GM18909 (cell line): ENCODE data around the gene DPH7.
"Not testable (repeated sequence)": the region's sequence is repeated elsewhere in the genome, so short reads cannot be mapped to it uniquely, and the experiment has no call there.

ENCODE experiments used
- ATAC-seq: cut with Tn5 transposase; IDR thresholded peaks from one replicate; pipeline ENCODE4 v1.9.1; 2021; ENCODE audit warnings: mild to moderate bottlenecking; ENCODE audit not compliant: unreplicated experiment, poor library complexity

DPH7 gene

GRCh38 chr9:137606734-137607138, 28.0 kb upstream of the DPH7 start:
- no peak for ATAC-seq

- ATAC-seq, result no peak
Observed at GRCh38 chr9:137606005-137606621, 27.4 kb upstream of the DPH7 start.

- peak; percentile 71 for ATAC-seq
Observed at GRCh38 chr9:137605121-137606004, 26.6 kb upstream of the DPH7 start, which contains the start of gene ARRDC1. Gene ARRDC1 (plus strand): TSS chr9:137605686. CDS start chr9:137605718, 32 bp downstream.

- no peak for ATAC-seq
Observed at GRCh38 chr9:137604345-137605086, 25.8 kb upstream of the DPH7 start.

GRCh38 chr9:137603879-137604278, 25.2 kb upstream of the DPH7 start:
- ATAC-seq, result no peak

- ATAC-seq, result no peak
Observed at GRCh38 chr9:137602661-137603060, 23.9 kb upstream of the DPH7 start.

GRCh38 chr9:137598943-137599342, 20.2 kb upstream of the DPH7 start:
- no peak for ATAC-seq

- ATAC-seq, result not testable (repeated sequence)
Observed at GRCh38 chr9:137596577-137596976, 17.9 kb upstream of the DPH7 start.

GRCh38 chr9:137593176-137593575, 14.5 kb upstream of the DPH7 start:
- no peak for ATAC-seq

GRCh38 chr9:137592767-137593166, 14.0 kb upstream of the DPH7 start:
- no peak for ATAC-seq

GRCh38 chr9:137590469-137591383, 12.0 kb upstream of the DPH7 start, which contains the start of gene ZMYND19:
Gene ZMYND19 (minus strand): TSS chr9:137590512. CDS start chr9:137590263, 249 bp downstream.
- peak; percentile 83 for ATAC-seq

- ATAC-seq, result no peak
Observed at GRCh38 chr9:137590123-137590468, 11.4 kb upstream of the DPH7 start.

- peak; percentile 10 for ATAC-seq
Observed at GRCh38 chr9:137589441-137590122, 10.9 kb upstream of the DPH7 start.

- ATAC-seq, result no peak
Observed at GRCh38 chr9:137588891-137589290, 10.2 kb upstream of the DPH7 start.

- no peak for ATAC-seq
Observed at GRCh38 chr9:137588311-137588710, 9.6 kb upstream of the DPH7 start.

- no peak for ATAC-seq
Observed at GRCh38 chr9:137586854-137587253, 8.1 kb upstream of the DPH7 start.

- no peak for ATAC-seq
Observed at GRCh38 chr9:137583957-137584356, 5.2 kb upstream of the DPH7 start.

GRCh38 chr9:137583347-137583746, 4.6 kb upstream of the DPH7 start:
- no peak for ATAC-seq

GRCh38 chr9:137582286-137582860, 3.6 kb upstream of the DPH7 start:
- ATAC-seq, result no peak
